ENCODE measurements around the gene TRIB2. TPM values are rescaled to one million over a fixed set of nuclear protein-coding genes. Genes with fewer than 3 reads are reported as not detected.

TRIB2 gene
- total and polyA plus RNA-seq, 2 of the 4 experiments (the other 2 are of a cell fraction) = 12.0 to 12.7 TPM

- H3K36me3 ChIP-seq (ENCODE audit: control insufficient read depth, insufficient read depth, low read length) = peaks cover 51% of the 10 kb centered on the region
- DNase-seq (no peak), ATAC-seq (ENCODE audit: low read depth) (no peak)
- H3K79me1 ChIP-seq (ENCODE audit: low read depth in 1 of 2, low read length in 2 of 2) = peaks cover 15 to 27% of the 10 kb centered on the region in 2 experiments
- H3K23ac ChIP-seq (ENCODE audit: low read depth, low read length) = no peak overlapping the region
- no peak overlapping the region for H3K56ac ChIP-seq (ENCODE audit: extremely low read depth, insufficient read depth, low read length)
- no peak overlapping the region for H4K5ac ChIP-seq (ENCODE audit: low read depth, low read length)
- CTCF ChIA-PET = no interaction called here
- no peak overlapping the region for H2BK5ac ChIP-seq (ENCODE audit: low read depth, low read length, poor library complexity, severe bottlenecking)
- in situ Hi-C loops (cut with MboI; ENCODE audit: low sequenced_read_pairs) = no loop called here
- no peak overlapping the region for H3K4me2 ChIP-seq (ENCODE audit: low read depth, low read length)
- H2BK20ac ChIP-seq (ENCODE audit: low read depth, low read length) = no peak overlapping the region
- no TSS peak for BruUV-seq (replicated peaks)
- 45% methylated on average over 2 of the region's 3 CpGs; no CpG with 5 or more reads in 1 of the 2 experiments for WGBS, 2 experiments (ENCODE audit: extremely low coverage in 2 of 2, insufficient read length in 1 of 2)
- no peaks in the 10 kb centered on the region for H3K27me3 ChIP-seq (ENCODE audit: control insufficient read depth, insufficient read depth, low read length)
- intact Hi-C loops (cut with micrococcal nuclease) = no loop called here
- POLR2A ChIA-PET (ENCODE audit: unreplicated experiment) = interaction anchor here (0.6 kb wide), 1 partner anchor 636 kb away, joined by 3 read pairs; no protein-coding TSS in a partner anchor
- H2BK15ac ChIP-seq (ENCODE audit: low read depth, low read length) = no peak overlapping the region
- H3K9me3 ChIP-seq (ENCODE audit: control insufficient read depth, insufficient read depth, low read length) = no peaks in the 10 kb centered on the region
- H4K20me1 ChIP-seq (ENCODE audit: insufficient read depth, low read length) = peaks cover 9% of the 10 kb centered on the region; the same call in 1 of the 2 replicates
- no peak overlapping the region for H3K9ac ChIP-seq (ENCODE audit: low read depth, low read length)
- peaks cover 11% of the 10 kb centered on the region; the same call in 1 of the 2 replicates for H3K9me1 ChIP-seq (ENCODE audit: insufficient read depth, low read length)
- no peak overlapping the region for H4K8ac ChIP-seq (ENCODE audit: low read depth in 2 of 2, low read length in 2 of 2)
- no peak overlapping the region for H4K91ac ChIP-seq (ENCODE audit: insufficient read depth, low read depth, low read length)
- no peak overlapping the region for H3K18ac ChIP-seq (ENCODE audit: low read depth, low read length)
- no peak for TF ChIP-seq SMC3 (IDR thresholded peaks at IDR 0.05; ENCODE audit: low read depth, low read length)
- TF ChIP-seq FOS (IDR thresholded peaks at IDR 0.05; ENCODE audit: low read depth, low read length) = no peak
- no peak for TF ChIP-seq RFX5 (IDR thresholded peaks at IDR 0.05; ENCODE audit: low read depth, low read length)
- no peak for TF ChIP-seq POLR2A (IDR thresholded peaks at IDR 0.05; ENCODE audit: low read depth, low read length)
- H3K27ac ChIP-seq (ENCODE audit: insufficient read depth, low read length) = no peak overlapping the region
- no peak overlapping the region for H3K4me3 ChIP-seq (ENCODE audit: insufficient read depth, low read depth, low read length)
- H2AK9ac ChIP-seq (replicated peaks; ENCODE audit: low read depth, low read length, poor library complexity) = no peak overlapping the region
- H2AFZ ChIP-seq (replicated peaks; ENCODE audit: low read length, poor library complexity) = no peak overlapping the region
- H3K4me1 ChIP-seq (ENCODE audit: control insufficient read depth, insufficient read depth, low read length) = no peaks in the 10 kb centered on the region
- no peak overlapping the region for H2BK120ac ChIP-seq (ENCODE audit: low read depth, low read length)
- no peak overlapping the region for H2AK5ac ChIP-seq (ENCODE audit: low read depth, low read length)
- H3K14ac ChIP-seq (replicated peaks; ENCODE audit: low read depth, low read length) = no peak overlapping the region
- dilution Hi-C loops (cut with HindIII; ENCODE audit: low sequenced_read_pairs, unreplicated experiment) = no loop called here
- no peak overlapping the region for H3K4ac ChIP-seq (ENCODE audit: low read depth, low read length)
Measured at GRCh38 chr2:12741380-12741779, 24.6 kb downstream of the TRIB2 start.
